HG03575 (cell line): ENCODE measurements around the gene RGS9.

ENCODE experiments used
- ATAC-seq: cut with Tn5 transposase; IDR thresholded peaks from one replicate; pipeline ENCODE4 v1.9.1; 2021; ENCODE audit not compliant: unreplicated experiment, insufficient number of reproducible peaks, low FRiP score; ENCODE audit errors: extremely low read depth

The RGS9 gene

GRCh38 chr17:65147955-65148354 is 10.8 kb downstream of the RGS9 start:
- no peak for ATAC-seq

GRCh38 chr17:65154770-65155589 is 17.8 kb downstream of the RGS9 start:
- peak; percentile 89 for ATAC-seq

- ATAC-seq, result peak; percentile 13
Observed at GRCh38 chr17:65155622-65156021, 18.5 kb downstream of the RGS9 start.

GRCh38 chr17:65156185-65156834 is 19.1 kb downstream of the RGS9 start:
- ATAC-seq, result no peak

GRCh38 chr17:65156835-65157565 is 19.8 kb downstream of the RGS9 start:
- ATAC-seq, result no peak

GRCh38 chr17:65158041-65158440 is 20.9 kb downstream of the RGS9 start:
- ATAC-seq, result no peak

GRCh38 chr17:65158622-65159021 is 21.5 kb downstream of the RGS9 start:
- no peak for ATAC-seq

GRCh38 chr17:65160516-65160915 is 23.3 kb downstream of the RGS9 start:
- ATAC-seq, result no peak

- peak; percentile 89 for ATAC-seq
Observed at GRCh38 chr17:65163990-65164495, 26.9 kb downstream of the RGS9 start.

- no peak for ATAC-seq
Observed at GRCh38 chr17:65166787-65167186, 29.6 kb downstream of the RGS9 start.

- no peak for ATAC-seq
Observed at GRCh38 chr17:65167566-65167965, 30.4 kb downstream of the RGS9 start.

- ATAC-seq, result no peak
Observed at GRCh38 chr17:65169691-65170090, 32.5 kb downstream of the RGS9 start.

- ATAC-seq, result no peak
Observed at GRCh38 chr17:65170839-65171238, 33.7 kb downstream of the RGS9 start.

- ATAC-seq, result no peak
Observed at GRCh38 chr17:65171752-65172151, 34.6 kb downstream of the RGS9 start.

- ATAC-seq, result no peak
Observed at GRCh38 chr17:65172496-65173136, 35.4 kb downstream of the RGS9 start.

GRCh38 chr17:65173284-65173793 is 36.2 kb downstream of the RGS9 start:
- ATAC-seq, result no peak

- ATAC-seq, result no peak
Observed at GRCh38 chr17:65173976-65174683, 37.0 kb downstream of the RGS9 start.

- ATAC-seq, result no peak
Observed at GRCh38 chr17:65174974-65175373, 37.8 kb downstream of the RGS9 start.
